SU-DHL-6 (cell line): ENCODE results near the gene CADM2.

Source experiments
- H2AFZ ChIP-seq: fragments of 200-600 bp; sonication (generic); 2 replicates; pipeline ENCODE4 v1.6.1; 2014; ENCODE audit warnings: low read depth, mild to moderate bottlenecking, moderate library complexity, mixed read lengths, antibody characterized with exemption, low read length; ENCODE audit not compliant: severe bottlenecking
- H3F3A ChIP-seq: fragments of 200-600 bp; shearing (Covaris generic); 2 replicates; pipeline ENCODE4 v1.6.0; 2016; ENCODE audit warnings: antibody characterized with exemption, mild to moderate bottlenecking; ENCODE audit not compliant: insufficient read depth
- H3K27ac ChIP-seq: fragments of 200-600 bp; sonication (generic); 2 replicates; pipeline ENCODE4 v1.5.1; 2016; ENCODE audit warnings: low read depth, mild to moderate bottlenecking, low read length, moderate library complexity, mixed read lengths
- H3K27me3 ChIP-seq: fragments of 200-600 bp; sonication (generic), shearing (Covaris generic); 2 replicates; pipeline ENCODE4 v1.6.0; 2014; ENCODE audit warnings: mild to moderate bottlenecking, low read length
- H3K36me3 ChIP-seq: fragments of 200-600 bp; sonication (generic); 2 replicates; pipeline ENCODE4 v1.6.1; 2014; ENCODE audit warnings: mild to moderate bottlenecking, low read length, mixed read lengths
- H3K4me2 ChIP-seq: fragments of 300-600, 200-600 bp; shearing (Covaris generic), sonication (generic); 2 replicates; pipeline ENCODE4 v1.6.0; 2014; ENCODE audit warnings: low read length, low read depth, mild to moderate bottlenecking; ENCODE audit not compliant: poor library complexity, severe bottlenecking
- H3K4me3 ChIP-seq: fragments of 200-600 bp; sonication (generic); 2 replicates; pipeline ENCODE4 v1.5.1; 2014; ENCODE audit warnings: antibody characterized with exemption, low read length, mild to moderate bottlenecking, mixed read lengths; ENCODE audit not compliant: insufficient read depth, poor library complexity, severe bottlenecking
- H3K79me2 ChIP-seq: fragments of 200-600 bp; sonication (generic); 2 replicates; pipeline ENCODE4 v1.6.1; 2014; ENCODE audit warnings: mild to moderate bottlenecking, low read length, moderate library complexity; ENCODE audit not compliant: insufficient read depth
- H3K9ac ChIP-seq: fragments of 200-600 bp; sonication (generic); 2 replicates; pipeline ENCODE4 v1.7.0; 2014; ENCODE audit warnings: mild to moderate bottlenecking, low read length
- H3K9me2 ChIP-seq: fragments of 200-600 bp; sonication (generic); replicated peaks from 2 replicates; pipeline ENCODE4 v1.6.1; 2014; ENCODE audit warnings: low read length; ENCODE audit not compliant: insufficient read depth
- H3K9me3 ChIP-seq: fragments of 200-600 bp; sonication (generic); 2 replicates; pipeline ENCODE4 v1.6.1; 2014; ENCODE audit warnings: low read length, mixed read lengths; ENCODE audit not compliant: insufficient read depth
- H4K20me1 ChIP-seq: fragments of 200-600 bp; sonication (generic); 2 replicates; pipeline ENCODE4 v1.6.1; 2014; ENCODE audit warnings: low read depth, mild to moderate bottlenecking, antibody characterized with exemption, low read length, moderate library complexity, mixed read lengths
- EZH2phosphoT487 ChIP-seq: fragments of 200-600 bp; sonication (generic), shearing (Covaris generic); conservative IDR thresholded peaks from 2 replicates; pipeline ENCODE4 v1.6.1; 2018; ENCODE audit warnings: mild to moderate bottlenecking, antibody characterized with exemption, low read length, moderate library complexity, mixed read lengths
- TF ChIP-seq, protein P1 (sequence below): fragments of 200-600 bp; sonication (generic); IDR thresholded peaks from one replicate; pipeline ENCODE4 v1.5.1; 2017; ENCODE audit warnings: antibody characterized with exemption, mild to moderate bottlenecking, low read length, moderate library complexity; ENCODE audit not compliant: insufficient read depth, poor library complexity, severe bottlenecking

Gene CADM2

GRCh38 chr3:85652360-85652759 is 693.6 kb downstream of the CADM2 start:
- Histone ChIP-seq H3K27ac (no peak overlapping the region), H3K79me2 (no peaks in the 10 kb centered on the region), H3K9me2 (no peaks in the 10 kb centered on the region; the same call in 1 of the 2 replicates)

DNA sequence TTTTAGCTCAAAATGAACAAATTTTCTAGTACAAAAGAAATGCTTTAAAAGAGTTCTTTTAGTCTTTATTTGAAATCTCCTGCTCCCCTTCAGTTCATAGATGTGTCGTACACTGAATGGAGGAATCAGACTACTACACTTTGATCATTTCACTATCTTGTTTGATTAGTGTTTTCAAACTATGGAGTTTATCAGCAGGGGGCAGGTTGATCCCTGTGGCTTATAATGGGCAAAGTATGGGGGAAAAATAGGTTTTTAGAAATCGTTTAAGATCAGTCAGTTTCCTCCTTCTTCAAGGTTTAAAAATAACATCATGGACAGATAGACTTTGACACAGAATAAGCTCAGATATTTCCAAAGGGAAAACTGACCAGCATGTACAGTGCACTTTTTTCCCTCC is 701.7 kb downstream of the CADM2 start:
- Histone ChIP-seq H3K27ac (no peak overlapping the region), H3K4me3 (no peak overlapping the region), H3K4me2 (no peak overlapping the region), H3K36me3 (no peaks in the 10 kb centered on the region), H3K9me2 (no peaks in the 10 kb centered on the region), H3F3A (no peaks in the 10 kb centered on the region), H2AFZ (no peak overlapping the region), H3K9me3 (no peaks in the 10 kb centered on the region), H3K9ac (no peak overlapping the region), H4K20me1 (no peaks in the 10 kb centered on the region), H3K79me2 (no peaks in the 10 kb centered on the region), H3K27me3 (no peaks in the 10 kb centered on the region)
- no peak for TF ChIP-seq EZH2phosphoT487
- TF ChIP-seq, protein P1, sequence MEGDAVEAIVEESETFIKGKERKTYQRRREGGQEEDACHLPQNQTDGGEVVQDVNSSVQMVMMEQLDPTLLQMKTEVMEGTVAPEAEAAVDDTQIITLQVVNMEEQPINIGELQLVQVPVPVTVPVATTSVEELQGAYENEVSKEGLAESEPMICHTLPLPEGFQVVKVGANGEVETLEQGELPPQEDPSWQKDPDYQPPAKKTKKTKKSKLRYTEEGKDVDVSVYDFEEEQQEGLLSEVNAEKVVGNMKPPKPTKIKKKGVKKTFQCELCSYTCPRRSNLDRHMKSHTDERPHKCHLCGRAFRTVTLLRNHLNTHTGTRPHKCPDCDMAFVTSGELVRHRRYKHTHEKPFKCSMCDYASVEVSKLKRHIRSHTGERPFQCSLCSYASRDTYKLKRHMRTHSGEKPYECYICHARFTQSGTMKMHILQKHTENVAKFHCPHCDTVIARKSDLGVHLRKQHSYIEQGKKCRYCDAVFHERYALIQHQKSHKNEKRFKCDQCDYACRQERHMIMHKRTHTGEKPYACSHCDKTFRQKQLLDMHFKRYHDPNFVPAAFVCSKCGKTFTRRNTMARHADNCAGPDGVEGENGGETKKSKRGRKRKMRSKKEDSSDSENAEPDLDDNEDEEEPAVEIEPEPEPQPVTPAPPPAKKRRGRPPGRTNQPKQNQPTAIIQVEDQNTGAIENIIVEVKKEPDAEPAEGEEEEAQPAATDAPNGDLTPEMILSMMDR, result no peak

More at GRCh38 chr3:85652360-85652759, 693.6 kb downstream of the CADM2 start:
- H3K4me2 ChIP-seq, result no peak overlapping the region
- no peak overlapping the region for H3K4me3 ChIP-seq
- no peaks in the 10 kb centered on the region for H3K27me3 ChIP-seq
- no peak overlapping the region for H2AFZ ChIP-seq
- no peaks in the 10 kb centered on the region for H3K9me3 ChIP-seq
- no peak for TF ChIP-seq EZH2phosphoT487
- TF ChIP-seq, protein P1, result no peak
- no peaks in the 10 kb centered on the region for H3F3A ChIP-seq
- H3K36me3 ChIP-seq, result no peaks in the 10 kb centered on the region
- no peaks in the 10 kb centered on the region for H4K20me1 ChIP-seq
- H3K9ac ChIP-seq, result no peak overlapping the region

GRCh38 chr3:85662462-85662861 is 703.7 kb downstream of the CADM2 start:
- no peaks in the 10 kb centered on the region for H3K9me2 ChIP-seq
- no peak overlapping the region for H2AFZ ChIP-seq
- no peak for TF ChIP-seq EZH2phosphoT487
- TF ChIP-seq, protein P1, result no peak
- H3K36me3 ChIP-seq, result no peaks in the 10 kb centered on the region
- H3F3A ChIP-seq, result no peaks in the 10 kb centered on the region
- H3K9ac ChIP-seq, result no peak overlapping the region
- H3K27me3 ChIP-seq, result no peaks in the 10 kb centered on the region
- H3K4me2 ChIP-seq, result no peak overlapping the region
- no peaks in the 10 kb centered on the region for H3K9me3 ChIP-seq
- no peak overlapping the region for H3K4me3 ChIP-seq
- H3K27ac ChIP-seq, result no peak overlapping the region
- H4K20me1 ChIP-seq, result no peaks in the 10 kb centered on the region
- no peaks in the 10 kb centered on the region for H3K79me2 ChIP-seq

DNA sequence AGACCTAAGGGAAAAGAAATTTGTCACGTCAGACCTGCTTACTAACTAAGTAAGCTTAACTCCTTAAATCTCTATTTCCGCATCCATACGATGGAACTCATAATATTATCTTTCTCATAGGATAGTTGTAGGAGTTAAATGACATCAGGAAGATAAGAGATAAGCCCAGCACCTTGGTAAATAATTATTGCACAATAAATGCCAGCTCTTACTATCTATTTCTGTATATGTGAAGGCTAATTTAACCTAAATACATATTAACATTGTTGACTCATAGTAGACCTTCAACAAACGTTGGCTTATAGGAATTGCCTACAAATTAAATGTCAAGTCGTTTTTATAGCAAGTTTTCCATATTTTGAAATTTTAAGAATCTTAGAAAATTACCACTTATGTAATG is 709.0 kb downstream of the CADM2 start:
- Histone ChIP-seq H3K4me3 (no peak overlapping the region), H3K9me2 (no peaks in the 10 kb centered on the region), H4K20me1 (no peaks in the 10 kb centered on the region), H3K9me3 (no peaks in the 10 kb centered on the region), H3K27me3 (no peaks in the 10 kb centered on the region), H3K27ac (no peak overlapping the region), H3K36me3 (no peaks in the 10 kb centered on the region), H2AFZ (no peak overlapping the region), H3K4me2 (no peak overlapping the region), H3F3A (no peaks in the 10 kb centered on the region), H3K9ac (no peak overlapping the region), H3K79me2 (no peaks in the 10 kb centered on the region)
- TF ChIP-seq, protein P1, result no peak
- no peak for TF ChIP-seq EZH2phosphoT487
